ENCODE data around the gene PCDH9.
"Not testable (repeated sequence)": the region's sequence is repeated elsewhere in the genome, so short reads cannot be mapped to it uniquely, and the experiment has no call there.

Gene PCDH9

GRCh38 chr13:66657165-66657881, 572.8 kb downstream of the PCDH9 start:
- DNase-seq (ENCODE audit: low read depth in 3 of 3) = no peak

DNA sequence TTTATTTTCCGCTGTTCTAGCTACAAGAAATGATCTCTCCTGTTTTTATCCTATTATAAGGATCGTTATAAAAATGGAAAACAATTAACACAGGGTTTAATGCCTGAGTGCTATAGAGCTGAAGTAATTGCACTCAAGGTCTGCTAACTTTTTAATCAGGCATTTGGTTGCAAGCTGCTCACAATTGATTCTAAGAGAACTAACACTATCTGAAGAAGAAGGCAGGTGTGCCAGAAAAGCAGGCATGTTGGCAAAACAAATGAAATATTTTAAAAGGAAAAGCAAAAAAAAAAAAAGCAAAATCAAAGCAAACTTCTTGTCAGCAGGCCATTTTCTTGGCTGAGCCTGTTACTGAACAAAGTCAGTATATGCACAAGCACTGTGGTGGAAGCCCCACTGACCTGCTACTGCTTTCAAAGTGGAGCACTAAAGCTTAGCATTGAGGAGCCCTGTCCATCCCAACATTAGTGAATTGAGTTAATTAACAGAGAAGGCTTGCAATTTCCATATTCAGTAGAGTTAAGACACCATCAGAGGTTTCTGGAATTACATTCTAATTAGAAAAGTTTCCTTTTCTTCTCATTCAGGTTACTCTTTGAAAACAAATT, 574.2 kb downstream of the PCDH9 start:
- DNase-seq (ENCODE audit: low read depth in 3 of 3) = no peak

GRCh38 chr13:66644855-66645460, 585.2 kb downstream of the PCDH9 start:
- DNase-seq (ENCODE audit: low read depth in 3 of 3) = no peak

DNA sequence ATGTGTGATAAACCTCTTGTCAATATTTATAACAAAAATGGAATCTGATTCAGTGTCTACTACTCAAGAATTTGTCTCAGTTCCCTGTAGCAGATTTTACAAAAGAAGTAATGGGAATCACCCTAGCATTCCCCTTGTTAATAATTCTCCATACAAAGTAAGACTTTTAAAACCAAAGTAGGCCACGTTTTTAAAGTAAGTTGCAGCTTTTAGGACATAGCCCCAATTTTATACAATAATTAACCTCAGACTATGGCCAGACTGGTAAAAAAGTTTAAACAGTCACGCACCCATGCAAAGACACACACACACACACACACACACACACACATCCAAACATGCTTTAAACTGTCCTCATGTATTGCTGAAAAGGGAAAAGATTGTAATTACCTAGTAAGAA, 589.9 kb downstream of the PCDH9 start:
- DNase-seq (ENCODE audit: low read depth in 3 of 3) = no peak

GRCh38 chr13:66639044-66639443, 591.1 kb downstream of the PCDH9 start:
- DNase-seq (ENCODE audit: low read depth in 3 of 3) = no peak

DNA sequence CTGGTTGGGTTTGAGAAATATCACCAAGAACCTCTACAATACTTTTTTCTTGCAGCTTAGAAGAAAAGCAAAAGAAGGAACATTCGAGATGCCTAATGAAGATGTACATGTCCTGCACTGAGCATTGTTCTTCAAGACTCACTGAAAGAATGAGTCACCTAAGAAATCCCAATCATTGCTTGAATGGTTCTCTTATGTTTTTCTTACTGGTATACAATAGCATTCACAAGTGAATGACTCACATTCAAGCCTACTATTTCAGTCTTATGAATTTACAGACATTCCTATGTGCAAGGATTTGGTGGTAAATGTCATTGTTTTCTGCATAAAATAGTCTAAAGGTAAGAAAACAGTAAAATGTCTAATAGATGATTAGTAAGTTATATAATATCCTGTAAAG, 594.6 kb downstream of the PCDH9 start:
- DNase-seq (ENCODE audit: low read depth in 3 of 3) = no peak

DNA sequence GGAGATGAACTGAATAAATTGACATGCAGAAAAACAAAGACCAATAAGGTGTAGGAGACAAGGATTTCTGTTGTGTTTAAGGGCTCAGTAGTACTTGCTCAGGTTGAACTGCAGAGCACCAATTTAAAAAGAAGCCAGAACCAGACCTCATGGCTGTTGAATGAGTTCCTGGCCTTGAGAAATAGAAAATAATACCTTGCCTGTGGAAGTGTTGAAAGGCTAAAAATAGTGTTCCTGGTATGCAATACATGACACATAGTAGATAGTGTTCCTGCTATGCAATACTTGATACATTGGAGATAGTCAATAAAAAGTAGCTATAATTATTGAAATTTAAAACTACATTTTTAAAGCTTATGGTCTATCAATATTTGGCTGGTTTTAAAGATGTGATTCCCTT, 595.8 kb downstream of the PCDH9 start:
- DNase-seq (ENCODE audit: low read depth in 3 of 3) = no peak

GRCh38 chr13:66627512-66627911, 602.6 kb downstream of the PCDH9 start:
- DNase-seq (ENCODE audit: low read depth in 3 of 3) = no peak

GRCh38 chr13:66624302-66624701, 605.8 kb downstream of the PCDH9 start:
- no peak for DNase-seq (ENCODE audit: low read depth in 3 of 3)

- DNase-seq (ENCODE audit: low read depth in 3 of 3) = no peak
Measured at GRCh38 chr13:66623129-66623820, 606.9 kb downstream of the PCDH9 start.

DNA sequence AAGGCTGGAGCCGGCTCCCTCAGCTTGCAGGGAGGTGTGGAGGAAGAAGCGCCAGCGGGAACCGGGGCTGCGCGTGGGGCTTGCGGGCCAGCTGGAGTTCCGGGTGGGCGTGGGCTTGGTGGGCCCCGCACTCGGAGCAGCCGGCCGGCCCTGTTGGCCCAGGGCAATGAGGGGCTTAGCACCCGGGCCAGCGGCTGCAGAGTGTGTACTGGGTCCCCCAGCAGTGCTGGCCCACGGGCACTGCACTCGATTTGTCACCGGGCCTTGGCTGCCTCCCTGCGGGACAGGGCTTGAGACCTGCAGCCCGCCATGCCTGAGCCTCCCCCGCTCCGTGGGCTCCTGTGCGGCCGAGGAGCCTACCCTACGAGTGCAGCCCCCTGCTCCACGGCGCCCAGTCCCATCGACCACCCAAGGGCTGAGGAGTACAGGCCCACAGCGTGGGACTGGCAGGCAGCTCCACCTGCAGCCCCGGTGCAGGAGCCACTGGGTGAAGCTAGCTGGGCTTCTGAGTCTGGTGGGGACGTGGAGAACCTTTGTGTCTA, 608.2 kb downstream of the PCDH9 start:
- DNase-seq (ENCODE audit: low read depth in 3 of 3) = not testable (repeated sequence)

GRCh38 chr13:66618702-66619101, 611.4 kb downstream of the PCDH9 start:
- no peak for DNase-seq (ENCODE audit: low read depth in 3 of 3)

- DNase-seq (ENCODE audit: low read depth in 3 of 3) = no peak
Measured at GRCh38 chr13:66617786-66618185, 612.4 kb downstream of the PCDH9 start.

DNA sequence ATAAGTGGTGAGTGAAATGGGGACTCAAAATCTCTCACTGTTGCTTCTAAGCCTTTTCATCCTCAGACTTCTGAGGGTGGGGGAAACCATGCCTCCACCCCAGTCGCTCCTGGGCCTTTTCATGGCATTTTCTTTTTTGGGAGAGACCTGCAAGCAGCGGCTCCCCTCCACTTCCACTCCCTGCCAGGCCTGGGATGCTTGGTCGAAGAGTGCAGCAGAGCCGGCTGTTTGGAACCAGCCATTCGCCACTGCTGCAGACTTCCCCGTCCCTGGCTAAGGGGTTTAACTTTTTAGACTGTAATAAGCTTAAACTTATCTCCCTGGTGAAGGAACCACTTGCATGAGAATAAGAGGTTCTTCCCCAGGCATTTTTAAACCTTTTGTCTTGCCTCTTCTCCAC, 617.2 kb downstream of the PCDH9 start:
- DNase-seq (ENCODE audit: low read depth in 3 of 3) = no peak

DNA sequence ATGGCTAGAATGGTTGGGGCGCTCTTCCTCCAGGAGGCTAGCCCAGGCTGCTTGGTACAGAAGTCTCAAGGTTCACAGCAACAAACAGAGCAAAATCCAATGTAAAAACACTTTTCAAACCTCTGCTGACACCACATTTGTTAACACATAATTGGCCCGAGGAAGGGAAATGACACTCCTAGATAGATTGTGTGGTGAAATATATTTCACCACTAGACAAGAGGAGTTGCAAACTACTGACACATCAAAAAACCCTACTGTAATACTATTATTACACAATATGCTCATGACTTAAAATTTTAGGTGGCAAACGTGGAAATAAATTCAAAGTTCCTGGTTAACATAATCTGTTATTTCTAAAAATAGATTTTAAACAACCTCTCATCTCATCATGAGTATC, 643.6 kb downstream of the PCDH9 start:
- no peak for DNase-seq (ENCODE audit: low read depth in 3 of 3)

- DNase-seq (ENCODE audit: low read depth in 3 of 3) = no peak
Measured at GRCh38 chr13:66585669-66586203, 644.4 kb downstream of the PCDH9 start.

- DNase-seq (ENCODE audit: low read depth in 3 of 3) = no peak
Measured at GRCh38 chr13:66581675-66582074, 648.5 kb downstream of the PCDH9 start.

GRCh38 chr13:66578305-66578704, 651.8 kb downstream of the PCDH9 start:
- DNase-seq (ENCODE audit: low read depth in 3 of 3) = no peak

DNA sequence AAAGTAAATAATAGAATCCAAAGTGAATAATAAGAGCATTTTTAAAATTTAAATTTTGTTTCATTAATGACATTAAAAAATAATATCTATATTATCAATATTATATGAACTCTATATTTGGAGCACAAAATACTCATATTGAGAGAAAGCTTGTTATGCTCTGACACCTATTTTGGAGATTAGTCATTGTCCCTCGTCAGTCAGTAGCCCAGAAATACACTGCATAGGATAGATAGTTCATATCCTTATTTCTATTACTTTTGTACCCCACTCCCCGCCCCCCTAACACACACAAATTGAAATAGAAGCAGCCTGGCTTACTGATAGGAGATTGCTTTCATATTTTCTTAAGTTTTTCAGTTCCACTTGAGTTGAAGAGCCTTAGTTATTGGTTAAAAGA, 652.8 kb downstream of the PCDH9 start:
- no peak for DNase-seq (ENCODE audit: low read depth in 3 of 3)

- no peak for DNase-seq (ENCODE audit: low read depth in 3 of 3)
Measured at GRCh38 chr13:66576381-66576780, 653.8 kb downstream of the PCDH9 start.

- DNase-seq (ENCODE audit: low read depth in 3 of 3) = no peak
Measured at GRCh38 chr13:66574606-66575005, 655.5 kb downstream of the PCDH9 start.

Data from stimulated activated CD4-positive, alpha-beta T cell treated with anti-CD3 and anti-CD28 coated beads, TNF-alpha, amount 100 ng/mL, for 4 hours (primary cell).